HG03196 (cell line): ENCODE measurements around the gene CSPG4.
A peak's percentile ranks its signal among the peaks of the same experiment; 100 is the strongest.
"Not testable (repeated sequence)": the region's sequence is repeated elsewhere in the genome, so short reads cannot be mapped to it uniquely, and the experiment has no call there.

Experiments used
- ATAC-seq: cut with Tn5 transposase; IDR thresholded peaks from one replicate; pipeline ENCODE4 v1.9.1; 2021; ENCODE audit not compliant: unreplicated experiment

CSPG4 gene

DNA sequence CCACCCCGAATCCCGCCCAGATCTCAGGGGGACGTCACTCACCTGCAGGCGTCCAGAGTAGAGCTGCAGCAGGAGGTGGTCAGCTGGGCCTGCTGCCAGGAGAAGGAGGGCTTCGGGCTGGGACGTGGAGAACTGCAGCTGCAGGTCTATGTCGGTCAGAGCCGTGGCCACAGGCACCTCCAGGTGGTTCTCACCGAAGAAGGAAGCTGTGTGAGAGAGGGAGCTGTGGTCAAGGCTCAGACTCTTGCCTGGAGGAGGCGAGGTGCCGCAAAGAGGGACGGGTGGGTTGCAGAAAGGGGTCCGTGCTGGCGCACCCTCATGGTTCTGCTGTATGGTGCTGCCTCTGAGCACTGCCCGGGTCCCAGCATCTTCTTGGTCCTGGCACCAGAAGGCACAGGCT, 19.6 kb downstream of the CSPG4 start:
- not testable (repeated sequence) for ATAC-seq

DNA sequence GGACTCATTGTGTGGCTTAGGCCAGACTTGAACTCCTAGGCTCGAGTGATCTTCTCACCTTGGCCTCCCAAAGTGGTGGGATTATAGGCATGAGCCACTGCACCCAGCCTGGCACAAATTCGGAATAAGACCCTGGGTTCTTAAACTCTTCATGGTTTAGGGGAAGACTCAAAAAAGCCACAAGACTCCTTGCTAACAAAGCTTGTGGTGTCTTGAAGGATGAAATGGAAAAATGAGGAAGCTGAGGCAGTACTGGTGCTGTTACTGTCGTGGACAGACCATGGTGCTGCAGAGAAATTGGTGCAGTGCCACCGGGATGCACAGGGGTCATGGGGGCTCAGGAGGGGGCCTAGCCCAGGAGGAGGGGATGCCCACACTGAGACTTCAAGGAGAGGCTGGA, 20.3 kb downstream of the CSPG4 start:
- not testable (repeated sequence) for ATAC-seq

DNA sequence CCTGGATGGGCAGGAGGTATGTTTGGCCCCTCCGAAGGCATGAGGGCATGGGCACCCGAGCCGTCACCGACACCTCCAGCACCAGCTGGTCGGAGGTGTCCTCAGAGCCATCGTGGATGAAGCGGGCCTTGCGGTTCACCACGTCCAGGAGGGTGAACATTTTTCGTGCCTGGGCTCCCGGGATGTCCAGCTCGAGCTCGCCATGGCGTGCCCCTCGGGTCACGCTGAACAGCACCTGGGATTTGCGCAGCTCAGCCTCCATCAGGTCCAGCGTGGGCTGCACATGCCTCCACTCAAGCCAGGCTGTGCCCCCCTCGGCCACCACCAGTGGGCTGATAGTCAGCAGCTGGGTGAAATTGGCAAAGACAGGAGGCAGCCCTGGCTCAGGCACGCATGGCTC, 23.2 kb downstream of the CSPG4 start:
- ATAC-seq = not testable (repeated sequence)

DNA sequence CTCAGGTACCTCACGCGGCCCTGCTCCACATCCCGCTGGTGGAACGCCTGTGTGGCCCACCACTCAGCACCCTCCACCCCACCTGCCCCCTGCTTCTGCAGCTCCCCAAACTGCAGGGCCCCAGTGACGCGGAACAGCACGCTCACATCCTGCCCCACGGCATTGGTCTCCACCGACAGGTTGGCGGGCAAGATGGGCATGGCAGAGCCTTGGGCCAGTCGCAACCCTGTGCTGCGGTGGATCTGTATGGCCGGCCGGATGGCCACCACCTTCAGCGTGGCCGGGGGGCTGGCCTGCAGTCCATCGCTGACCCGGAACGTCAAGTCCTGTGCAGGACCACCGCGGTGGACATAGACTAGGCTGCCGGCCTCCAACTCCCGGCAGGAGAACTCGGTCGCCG, 23.8 kb downstream of the CSPG4 start:
- ATAC-seq = no peak

DNA sequence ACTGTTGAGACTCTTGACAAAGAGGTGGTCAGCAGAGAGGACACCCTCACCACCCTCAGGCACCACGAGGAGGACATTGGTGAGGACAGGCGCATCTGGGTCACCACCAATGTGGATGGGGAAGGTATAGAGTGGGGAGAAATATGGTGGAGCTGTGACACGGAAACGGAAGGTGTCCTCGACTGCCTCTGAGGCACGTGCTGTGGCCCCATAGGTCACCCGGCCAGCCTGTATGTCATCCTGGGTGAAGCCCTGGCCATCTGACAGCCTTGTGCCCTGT, 24.4 kb downstream of the CSPG4 start:
- no peak for ATAC-seq

DNA sequence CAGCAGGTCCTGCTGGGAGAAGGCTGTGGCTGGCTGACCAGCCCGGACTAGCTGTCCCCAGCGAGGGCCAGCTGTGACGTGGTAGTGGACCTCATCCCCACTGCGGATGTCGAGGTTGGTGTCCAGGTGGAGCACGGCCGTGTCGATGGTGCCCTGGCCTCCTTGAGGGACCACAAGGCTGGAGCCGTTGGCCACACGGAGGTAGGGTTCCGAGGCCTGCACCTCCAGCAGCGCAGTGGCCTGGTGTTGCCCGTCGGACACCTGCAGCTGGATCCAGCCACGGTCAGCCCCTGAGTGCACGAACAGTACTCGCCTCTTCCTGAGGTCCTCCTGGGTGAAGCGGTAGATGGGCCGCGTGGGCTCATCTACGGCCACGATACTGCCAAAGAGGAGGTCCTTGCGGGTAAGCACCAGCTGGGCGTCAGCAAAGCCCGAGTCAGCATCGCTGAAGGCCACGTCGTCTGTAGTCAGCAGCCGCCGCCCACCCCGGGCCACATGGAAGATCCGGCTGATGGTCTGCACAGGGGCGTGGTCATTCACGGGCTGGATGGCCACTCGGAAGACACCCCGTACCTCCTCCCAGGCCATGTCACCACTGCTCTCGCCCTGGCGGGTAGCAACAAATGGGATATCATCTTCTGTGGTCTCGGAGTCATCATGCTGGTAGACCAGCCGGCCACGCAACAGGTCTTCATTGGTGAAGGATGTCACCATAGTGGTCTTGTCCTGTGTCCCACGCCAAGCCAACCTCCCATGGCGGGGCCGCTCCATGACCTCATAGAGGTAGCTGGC, 25.0 kb downstream of the CSPG4 start:
- no peak for ATAC-seq

DNA sequence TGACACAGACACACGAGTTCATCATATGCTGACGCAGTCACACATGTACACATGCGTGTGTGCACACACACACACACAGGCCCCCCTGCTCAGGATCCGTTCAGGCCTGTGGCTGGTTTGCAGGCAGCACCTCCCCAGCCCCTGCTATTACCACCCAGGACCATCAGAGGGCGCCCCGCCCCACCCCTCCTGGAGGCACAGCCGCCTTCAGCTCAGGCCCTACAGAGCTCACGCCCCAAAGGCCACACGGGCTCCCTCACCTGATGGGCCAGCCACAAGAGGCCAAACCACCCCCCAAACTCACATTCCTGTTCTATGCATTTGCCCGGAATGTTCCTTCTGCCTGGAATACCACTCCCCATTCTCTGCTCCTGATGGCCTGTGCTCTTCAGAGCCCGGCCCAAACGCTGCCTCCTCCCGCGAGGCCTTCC, 26.4 kb downstream of the CSPG4 start:
- peak; percentile 61 for ATAC-seq

DNA sequence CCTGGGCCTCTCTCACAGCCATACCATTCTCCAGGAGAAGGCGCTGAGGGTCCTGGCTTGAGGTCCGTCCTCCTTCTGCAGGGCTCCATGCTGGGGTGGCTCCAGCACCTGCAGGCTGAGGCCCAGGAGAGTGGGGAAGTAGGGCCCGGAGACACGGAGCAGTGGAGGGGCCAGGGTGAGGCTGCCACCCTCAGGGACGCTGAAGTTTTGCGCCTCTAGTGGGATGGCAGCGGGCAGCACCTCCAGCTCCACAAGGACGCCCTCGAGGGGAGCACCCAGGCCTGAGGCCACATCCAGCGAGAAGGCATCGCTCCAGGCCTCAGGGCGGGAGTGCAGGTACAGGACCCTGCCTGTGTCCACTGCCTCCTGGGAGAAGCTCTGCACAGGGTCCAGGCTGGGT, 27.5 kb downstream of the CSPG4 start:
- no peak for ATAC-seq

DNA sequence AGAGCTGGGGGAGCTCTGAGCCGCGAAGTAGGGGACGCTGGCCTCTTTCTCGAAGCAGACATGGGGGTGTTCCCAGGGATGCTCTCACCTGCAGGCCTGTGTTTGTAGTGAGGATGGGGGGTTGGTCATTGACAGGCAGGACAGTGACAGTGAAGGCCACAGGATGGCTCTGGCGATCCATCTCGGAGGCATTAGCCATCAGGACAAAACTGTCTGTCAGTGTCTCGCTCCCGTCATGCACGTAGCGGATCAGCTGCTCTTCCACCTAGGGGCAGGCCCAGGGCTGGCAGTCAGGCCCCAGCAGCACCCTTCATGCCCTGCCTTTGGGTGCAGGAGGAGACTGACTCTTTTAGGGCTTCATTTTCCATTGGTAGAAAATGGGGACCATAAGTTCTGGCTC, 28.0 kb downstream of the CSPG4 start:
- ATAC-seq = no peak

DNA sequence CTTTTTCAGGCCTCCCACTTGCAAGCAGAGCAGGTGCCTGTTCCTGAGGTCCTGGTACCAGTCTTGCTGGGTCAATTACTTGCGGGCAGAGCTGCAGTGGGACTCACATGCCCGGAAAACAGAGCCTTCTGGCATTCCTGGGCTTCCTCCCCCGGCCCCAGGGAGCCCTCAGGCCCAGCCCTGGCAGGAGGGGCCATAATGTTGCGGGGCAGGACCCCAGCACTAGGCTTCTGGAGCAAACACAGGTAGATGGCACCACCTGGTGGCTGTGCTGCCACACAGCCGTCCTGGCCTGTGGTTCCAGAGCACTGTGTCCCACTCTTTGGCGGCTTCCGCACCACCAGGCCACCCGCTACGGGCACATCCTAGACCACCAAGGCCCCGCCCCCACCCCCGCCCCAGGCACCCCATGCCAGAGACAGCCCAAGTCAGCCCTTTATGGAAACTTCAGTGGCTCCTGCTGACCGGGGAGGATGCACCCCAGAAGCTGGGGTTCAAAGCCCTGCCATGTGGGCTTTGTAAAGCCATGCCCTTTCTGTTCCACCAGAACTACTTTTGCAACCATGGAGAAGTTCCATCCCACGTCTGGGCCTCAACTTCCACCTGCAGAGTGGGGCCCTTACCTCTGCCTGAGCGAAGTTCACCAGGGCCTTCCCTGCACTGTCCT, 28.9 kb downstream of the CSPG4 start:
- not testable (repeated sequence) for ATAC-seq

DNA sequence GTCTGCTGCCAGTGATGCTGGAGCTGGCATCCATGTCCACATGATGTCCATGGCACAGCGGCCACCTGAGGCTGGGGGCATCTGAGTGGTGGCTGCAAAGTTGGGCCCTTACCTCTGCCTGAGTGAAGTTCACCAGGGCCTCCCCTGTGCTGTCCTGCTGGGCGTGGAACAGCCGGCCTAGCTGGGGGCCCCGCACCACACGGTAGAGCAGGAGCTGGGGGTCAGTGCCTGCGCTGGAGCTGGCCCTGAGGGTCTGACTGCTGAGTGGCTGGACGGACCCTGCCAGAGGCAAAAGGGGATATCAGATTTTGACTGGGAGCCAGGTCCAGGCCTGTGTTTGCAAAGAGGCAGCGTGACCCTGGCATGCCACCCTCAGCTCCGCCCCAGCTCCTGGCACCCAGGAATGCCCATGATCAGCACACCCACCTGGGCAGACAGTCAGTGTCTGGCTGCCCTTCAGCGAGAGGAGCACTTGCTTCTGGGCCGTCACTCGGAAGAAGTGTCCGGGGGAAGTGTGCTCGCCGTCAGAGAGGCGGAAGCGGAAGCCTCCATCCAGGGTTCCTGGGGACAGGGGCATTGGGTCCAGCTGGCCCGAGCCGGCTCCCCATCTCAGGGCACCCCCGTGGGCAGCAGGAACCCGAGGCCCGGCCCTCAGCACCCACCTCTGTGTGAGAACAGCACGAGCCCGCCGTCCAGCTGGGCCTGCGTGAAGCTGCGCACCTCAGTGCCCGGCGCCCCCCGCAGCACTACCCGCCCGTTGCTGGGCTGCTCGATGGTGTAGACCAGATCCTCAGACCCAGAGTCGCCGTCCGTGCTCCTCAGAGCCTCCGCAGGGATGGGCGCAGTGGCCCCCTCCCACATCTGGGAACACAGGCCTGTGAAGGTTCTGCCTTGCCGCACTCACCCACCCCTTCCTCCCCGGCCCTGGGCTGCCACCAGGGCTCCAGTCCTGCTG, 30.2 kb downstream of the CSPG4 start:
- no peak for ATAC-seq

DNA sequence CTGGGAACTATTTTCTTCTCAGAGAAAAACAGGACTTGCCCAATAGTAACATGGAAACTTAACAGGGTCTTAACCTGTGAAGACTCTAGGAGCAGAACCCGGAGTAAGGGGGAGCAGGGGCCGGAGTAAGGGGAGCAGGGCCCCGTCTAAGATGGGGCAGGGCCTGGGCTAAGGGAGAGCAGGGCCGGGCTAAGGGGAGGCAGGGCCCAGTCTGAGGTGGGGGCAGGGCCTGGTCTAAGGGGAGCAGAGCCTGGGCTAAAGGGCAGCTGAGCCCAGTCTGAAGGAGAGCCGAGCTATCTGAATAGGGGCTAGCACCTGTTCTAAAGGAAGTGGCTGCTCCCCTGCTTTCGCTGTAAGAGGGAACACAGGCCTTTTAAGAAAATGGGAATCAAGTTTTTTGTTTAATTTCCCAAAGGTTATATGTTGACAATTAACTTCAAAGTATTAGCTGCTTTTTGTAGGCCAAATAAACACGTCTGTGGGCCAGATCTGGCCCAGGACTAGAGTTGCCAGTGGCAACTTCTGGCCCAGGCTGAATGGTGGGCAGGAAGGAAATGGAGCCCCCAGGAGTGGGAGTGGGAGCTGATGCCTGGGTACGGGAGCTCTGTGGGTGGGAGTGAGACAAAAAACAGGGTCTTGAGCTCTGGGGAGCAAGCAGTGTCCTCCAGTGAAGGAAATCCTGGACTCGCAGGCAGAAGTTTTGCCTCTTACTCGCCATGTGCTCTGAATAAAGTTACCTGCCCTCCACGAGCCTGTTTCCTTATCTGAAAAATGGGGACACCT, 32.5 kb downstream of the CSPG4 start:
- no peak for ATAC-seq

DNA sequence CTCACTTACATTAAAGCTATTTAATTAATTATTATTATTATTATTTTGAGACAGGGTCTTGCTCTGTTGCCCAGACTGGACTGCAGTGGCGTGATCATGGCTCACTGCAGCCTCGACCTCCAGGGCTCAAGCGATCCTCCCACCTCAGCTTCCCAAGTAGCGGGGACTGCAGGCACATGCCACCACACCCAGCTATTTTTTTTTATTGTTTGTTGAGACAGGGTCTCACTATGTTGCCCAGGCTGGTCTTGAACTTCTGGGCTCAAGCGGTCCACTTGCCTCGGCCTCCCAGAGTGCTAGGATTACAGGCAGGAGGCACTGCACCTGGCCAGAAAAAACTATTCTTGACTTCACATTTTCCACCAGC, 34.3 kb downstream of the CSPG4 start:
- ATAC-seq = not testable (repeated sequence)

DNA sequence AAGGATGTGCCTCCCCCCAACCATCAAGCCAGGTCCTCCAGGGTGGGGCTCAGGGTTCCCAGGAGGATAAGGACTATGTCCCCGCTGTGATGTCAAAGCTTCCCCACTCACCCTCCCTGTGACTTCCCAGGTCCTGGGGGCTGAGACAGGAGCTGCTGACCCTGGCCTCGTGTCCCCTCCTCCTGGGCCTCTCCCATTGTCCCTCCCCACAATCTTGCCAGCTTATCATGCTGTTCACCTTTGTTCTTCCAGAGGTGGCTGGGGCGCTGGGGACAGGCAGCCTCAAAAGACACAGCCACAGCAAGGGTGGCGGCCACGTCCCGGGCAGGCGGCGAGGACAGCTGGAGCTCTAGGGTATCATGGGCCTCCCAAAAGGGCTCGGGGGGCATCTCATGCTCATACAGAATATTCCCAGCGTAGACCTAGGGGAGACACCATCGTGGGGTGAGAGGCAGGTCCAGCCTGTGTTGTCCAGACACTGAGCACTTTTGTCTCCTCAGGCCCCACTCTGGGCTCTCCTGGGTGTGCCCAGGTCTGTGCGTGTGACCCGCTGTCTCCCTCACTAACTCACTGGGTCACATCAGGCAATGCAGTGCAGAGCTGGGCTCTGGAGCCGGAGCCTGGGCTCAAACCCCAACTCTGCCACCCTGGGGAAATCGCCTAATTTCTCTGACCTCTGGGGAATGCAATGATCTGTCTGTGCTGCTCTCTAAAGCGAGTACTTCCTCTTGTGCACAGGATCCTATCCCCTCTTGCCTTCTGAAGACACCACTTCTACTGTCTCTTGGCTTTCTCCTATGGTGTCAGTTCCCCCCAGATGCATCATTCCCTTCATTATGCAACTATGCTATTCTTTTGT, 35.0 kb downstream of the CSPG4 start:
- ATAC-seq = no peak

DNA sequence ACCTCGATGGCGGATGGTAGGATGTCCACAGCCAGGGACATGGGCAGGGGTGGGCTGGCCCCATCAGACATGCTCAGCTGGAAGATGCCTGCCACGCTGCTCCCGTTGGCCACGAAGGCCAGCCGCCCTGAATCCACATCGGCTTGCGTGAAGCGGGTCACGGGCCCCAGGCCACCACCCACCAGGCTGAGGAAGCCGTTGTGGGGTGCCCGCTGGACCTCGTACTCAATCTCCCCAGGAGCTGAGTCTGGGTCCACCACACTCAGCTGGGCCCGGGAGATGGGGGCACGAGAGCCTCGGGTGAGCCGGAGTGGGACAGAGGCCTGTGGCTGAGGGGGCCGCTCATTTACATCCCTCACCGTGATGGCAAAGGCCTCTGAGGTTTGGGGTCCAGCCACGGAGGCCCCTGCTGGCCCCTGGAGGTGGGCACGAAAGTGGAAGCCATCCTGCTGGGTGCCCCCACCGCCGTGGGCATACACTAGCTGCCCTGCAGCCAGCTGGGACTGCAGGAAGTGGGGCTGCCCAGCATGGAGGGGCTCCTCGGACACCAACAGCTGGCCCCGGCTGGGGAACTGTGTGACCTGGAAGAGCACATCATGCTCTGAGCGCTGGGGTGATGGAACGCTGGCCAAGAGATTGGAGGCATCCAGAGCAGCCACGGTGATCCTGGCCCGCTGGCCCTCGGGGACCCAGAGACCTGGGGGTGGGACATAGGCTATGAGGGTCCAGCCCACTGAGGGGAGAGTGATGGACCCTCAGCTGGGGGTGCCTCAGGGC, 35.8 kb downstream of the CSPG4 start:
- ATAC-seq = no peak

DNA sequence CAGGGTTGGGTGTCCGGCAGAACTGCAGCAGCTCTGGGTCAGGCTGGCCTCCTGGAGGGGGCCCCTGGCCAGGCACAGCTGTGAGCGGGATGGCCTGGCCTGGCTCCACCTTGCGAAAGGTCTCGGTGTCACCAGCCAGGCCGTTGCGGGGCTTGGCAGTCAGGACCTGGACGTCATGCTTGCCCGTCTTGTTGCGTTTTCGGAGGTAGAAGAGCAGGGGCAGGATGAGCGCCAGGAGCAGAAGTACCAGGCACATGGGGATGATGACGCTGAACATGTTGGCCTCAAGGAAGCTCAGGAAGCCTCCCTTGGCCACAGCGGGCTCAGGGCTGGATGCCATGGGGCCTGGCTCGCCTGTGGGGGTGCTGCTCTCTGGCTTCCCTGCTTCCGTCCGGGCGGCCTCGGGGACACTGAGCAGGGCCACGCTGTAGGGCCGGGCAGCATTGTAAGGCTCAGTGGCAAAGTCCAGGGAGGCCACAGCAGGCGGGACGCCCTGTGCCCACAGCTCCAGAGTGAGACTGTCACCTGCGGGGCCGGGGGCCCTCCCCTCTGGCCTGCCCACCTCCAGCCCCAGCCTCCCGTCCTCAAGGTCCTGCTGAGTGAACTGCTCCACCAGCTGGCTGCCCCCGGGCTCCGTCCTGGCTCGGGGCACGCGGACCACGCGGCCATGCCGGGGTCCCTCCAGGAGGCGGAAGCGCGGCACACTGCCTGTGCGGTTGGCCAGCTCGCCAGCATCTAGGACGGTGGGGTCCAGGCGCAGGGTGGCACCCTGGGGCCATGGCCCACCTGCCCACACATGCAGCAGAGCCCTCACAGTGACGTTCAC, 36.9 kb downstream of the CSPG4 start:
- ATAC-seq = no peak

DNA sequence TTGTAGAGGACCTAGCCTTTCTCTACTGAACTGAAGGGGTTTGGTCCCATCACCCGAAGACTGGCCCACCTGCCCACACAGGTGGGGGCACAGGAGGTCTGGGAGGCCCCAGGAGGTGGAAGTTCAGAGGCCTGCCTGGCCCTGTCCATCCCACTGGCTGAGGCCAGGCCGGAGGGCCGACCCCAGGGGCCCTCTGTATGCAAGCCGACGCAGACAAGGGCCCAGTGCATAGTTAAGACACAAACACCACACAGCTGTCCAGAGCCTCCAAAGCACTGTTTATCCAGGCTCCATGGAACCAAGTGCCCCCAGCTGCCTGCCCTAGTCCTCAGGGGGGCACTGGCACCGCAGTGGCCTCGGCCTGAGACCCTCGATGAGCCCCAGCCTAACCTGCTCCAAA, 38.3 kb downstream of the CSPG4 start:
- ATAC-seq = no peak

DNA sequence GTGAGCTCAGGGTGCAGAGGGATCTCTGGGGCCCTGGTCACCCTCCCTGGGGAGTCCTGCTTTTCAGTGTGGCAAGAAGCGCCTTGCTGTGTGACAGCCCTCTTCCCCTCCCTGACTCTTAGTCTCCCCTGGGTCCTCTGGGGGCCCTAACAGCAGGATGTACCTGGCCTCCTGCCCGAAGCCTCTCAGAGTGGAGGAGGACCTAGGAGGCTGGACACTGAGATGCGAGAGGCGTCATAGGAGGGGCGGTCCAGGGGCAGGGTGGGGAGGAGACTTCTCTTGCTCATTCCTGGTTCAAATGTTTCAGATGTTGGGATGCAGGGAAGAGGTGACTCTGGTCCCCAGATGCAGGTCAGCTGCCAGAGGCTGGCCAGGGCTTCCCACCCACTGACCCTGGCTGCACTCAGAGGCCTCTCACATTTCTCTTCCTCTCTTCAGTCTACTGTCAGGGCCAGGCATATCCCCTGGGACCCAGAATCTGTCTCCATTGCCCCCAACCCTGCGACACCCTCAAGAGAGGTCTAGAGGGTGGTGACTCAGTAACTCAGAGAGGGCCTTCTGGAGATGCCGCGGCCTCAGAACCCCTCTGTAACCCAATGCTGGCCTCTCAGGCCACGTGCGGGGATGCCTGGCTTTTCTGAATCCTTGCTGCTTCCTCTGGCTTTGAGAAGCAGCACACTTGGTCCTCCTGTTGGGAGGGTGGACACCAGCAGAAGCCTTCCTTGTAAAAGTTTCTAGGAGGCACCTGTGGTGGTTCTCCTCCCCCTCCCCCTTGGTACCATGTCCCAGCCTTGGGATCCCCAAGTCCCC, 39.0 kb downstream of the CSPG4 start:
- ATAC-seq = no peak
